Astrocyte of the hippocampus (primary cell): Measurements from ENCODE around the gene ZP2.
"Not testable (repeated sequence)": the region's sequence is repeated elsewhere in the genome, so short reads cannot be mapped to it uniquely, and the experiment has no call there.

Source experiments
- DNase-seq: peaks from one replicate; pipeline ENCODE4 v3.0.0; 2011; ENCODE audit warnings: low read depth, low spot score

ZP2 gene

GRCh38 chr16:21172650-21173049 lies 38.7 kb downstream of the ZP2 start:
- DNase-seq = no peak

DNA sequence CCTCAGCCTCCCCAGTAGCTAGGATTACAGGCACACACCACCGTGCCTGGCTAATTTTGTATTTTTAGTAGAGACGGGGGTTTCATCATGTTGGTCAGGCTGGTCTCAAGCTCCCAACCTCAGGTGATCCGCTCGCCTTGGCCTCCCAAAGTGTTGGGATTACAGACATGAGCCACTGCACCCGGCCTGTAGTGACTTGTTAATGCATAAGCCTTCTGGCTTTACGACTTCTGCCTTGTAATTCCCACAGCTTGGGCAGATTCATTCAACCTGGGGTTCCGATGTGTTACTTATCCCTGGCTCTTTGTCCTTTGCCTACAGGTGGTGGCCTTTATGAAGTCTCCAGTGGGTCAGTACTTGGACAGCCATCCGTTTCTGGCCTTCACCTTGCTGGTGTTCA lies 41.3 kb downstream of the ZP2 start:
- not testable (repeated sequence) for DNase-seq

GRCh38 chr16:21169249-21169981 lies 42.0 kb downstream of the ZP2 start:
- no peak for DNase-seq

DNA sequence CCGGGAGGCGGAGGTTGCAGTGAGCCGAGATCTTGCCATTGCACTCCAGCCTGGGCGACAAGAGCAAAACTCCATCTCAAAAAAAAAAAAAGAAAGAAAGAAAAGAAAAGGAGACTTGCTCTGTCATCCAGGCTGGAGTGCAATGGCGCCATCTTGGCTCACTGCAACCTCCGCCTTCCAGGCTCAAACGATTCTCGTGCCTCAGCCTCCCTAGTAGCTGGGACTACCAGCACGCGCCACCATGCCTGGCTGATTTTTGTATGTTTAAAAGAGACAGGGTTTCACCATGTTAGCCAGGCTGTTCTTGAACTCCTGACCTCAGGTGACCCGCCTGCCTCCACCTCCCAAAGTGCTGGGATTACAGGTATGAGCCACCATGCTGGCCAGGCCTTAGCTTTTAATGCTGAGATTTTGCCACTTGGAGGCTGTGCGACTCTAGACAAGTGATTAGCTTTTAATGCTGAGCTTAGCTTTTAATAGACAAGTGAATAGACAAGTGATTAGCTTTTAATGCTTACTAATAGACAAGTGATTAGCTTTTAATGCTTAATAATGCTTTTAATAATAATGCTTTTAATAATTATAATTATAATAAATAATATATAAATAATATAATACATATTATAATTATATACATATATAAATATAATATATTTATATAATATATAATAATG lies 43.3 kb downstream of the ZP2 start:
- DNase-seq = no peak

DNA sequence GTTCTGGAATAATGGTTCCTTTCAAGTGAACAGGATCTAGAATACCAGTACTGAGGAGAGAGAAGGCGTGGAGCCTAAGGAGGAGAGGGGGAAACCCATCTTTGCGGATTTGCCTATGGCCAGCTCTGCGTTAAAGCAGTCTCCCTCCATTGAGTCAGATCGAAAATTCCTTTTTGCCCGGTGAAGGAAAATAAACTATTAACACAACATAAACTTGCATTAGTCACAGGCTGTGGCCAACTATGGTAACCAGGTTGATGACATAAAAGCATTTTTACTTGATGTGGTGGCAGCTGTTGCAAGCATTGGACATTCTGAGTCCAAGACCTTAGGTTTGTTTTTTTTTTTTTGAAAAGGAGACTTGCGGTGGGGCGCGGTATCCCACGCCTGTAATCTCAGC lies 44.0 kb downstream of the ZP2 start:
- peak; percentile 90 for DNase-seq

DNA sequence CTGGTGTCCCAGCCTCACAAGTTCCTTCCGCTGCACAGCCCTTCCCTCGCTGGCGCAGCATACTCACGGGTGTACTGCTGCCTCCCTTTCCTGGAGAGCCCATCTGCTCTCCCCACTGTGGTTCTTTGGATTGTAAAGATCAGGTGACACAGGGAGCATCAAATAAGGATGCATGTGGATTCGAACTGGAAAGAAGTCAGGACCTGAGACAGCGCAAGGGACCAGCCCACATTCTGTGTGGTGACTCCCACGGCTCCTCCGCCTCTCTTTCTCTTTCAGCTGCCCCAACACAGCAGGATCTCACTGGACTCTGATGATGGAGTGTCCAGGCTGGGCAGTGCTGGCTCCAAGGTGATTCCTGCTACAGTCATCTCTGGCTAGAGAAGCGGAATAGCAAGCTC lies 44.8 kb downstream of the ZP2 start:
- peak; percentile 74 for DNase-seq

- no peak for DNase-seq
These were observed 46.7 kb downstream of the ZP2 start for GRCh38 chr16:21164521-21165168.

DNA sequence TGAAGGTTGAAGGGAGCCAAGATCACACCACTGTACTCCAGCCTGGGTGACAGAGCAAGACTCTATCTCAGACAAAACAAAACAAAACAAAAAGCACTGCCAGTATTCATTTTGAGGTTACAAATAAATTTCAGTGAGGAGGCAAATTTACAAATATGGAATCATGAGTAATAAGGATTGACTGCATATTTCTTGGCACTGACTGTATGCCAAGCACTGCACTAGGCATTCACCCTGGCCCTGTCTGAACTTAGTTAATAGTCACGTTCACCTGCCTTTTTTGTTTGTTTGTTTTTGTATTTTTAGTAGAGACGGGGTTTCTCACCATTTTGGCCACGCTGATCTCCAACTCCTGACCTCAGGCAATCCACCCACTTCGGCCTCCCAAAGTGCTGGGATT lies 47.8 kb downstream of the ZP2 start:
- DNase-seq = no peak

- DNase-seq = no peak
These were observed 48.7 kb downstream of the ZP2 start for GRCh38 chr16:21162661-21163151.

- DNase-seq = peak; percentile 26
These were observed 50.2 kb downstream of the ZP2 start for GRCh38 chr16:21161211-21161610.

DNA sequence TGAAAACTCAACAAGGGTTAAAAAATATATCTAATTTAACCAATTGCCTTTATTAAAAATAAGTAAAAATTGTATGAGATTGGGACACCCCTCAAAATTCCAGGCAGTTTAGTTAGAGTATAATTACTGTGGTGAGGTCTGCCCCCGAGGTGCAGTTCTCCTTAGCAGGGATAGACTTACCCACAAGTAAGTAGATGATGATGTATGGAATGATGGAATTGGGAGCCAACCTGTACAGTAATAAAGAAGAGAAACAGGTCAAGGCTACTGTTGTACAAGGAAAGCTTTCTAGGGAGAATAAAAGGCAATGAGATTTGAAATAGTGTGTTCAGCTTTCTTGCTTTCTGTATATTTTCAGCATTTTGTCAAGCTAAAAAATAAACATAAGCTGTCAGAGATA lies 51.1 kb downstream of the ZP2 start:
- no peak for DNase-seq

- DNase-seq = peak; percentile 41
These were observed 52.0 kb downstream of the ZP2 start for GRCh38 chr16:21159281-21159951.

- DNase-seq = peak; percentile 88
These were observed 52.9 kb downstream of the ZP2 start, which contains the start of gene LDAF1 for GRCh38 chr16:21158208-21159110. Gene LDAF1, plus strand, starts transcription at chr16:21158674. Its CDS starts 2,509 bp downstream, at chr16:21161183.

DNA sequence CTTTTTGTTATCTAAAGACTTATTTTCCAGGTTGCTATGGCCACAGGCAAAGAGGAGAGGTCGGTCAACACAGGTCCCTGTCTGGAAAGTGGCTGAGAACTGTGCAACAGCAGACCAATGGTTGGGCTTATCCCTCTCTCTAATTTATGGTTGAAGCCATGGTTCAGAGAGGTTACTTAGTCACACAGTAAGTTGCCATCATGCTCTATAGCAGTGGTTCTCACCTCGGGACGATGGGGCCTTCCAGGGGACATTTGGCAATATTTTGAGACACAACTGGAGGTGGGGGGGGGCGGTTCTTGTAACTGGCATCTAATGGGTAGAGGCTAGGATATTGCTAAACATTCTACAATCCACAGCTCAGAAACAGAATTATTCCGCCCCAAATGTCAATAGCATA lies 53.7 kb downstream of the ZP2 start:
- DNase-seq = no peak

DNA sequence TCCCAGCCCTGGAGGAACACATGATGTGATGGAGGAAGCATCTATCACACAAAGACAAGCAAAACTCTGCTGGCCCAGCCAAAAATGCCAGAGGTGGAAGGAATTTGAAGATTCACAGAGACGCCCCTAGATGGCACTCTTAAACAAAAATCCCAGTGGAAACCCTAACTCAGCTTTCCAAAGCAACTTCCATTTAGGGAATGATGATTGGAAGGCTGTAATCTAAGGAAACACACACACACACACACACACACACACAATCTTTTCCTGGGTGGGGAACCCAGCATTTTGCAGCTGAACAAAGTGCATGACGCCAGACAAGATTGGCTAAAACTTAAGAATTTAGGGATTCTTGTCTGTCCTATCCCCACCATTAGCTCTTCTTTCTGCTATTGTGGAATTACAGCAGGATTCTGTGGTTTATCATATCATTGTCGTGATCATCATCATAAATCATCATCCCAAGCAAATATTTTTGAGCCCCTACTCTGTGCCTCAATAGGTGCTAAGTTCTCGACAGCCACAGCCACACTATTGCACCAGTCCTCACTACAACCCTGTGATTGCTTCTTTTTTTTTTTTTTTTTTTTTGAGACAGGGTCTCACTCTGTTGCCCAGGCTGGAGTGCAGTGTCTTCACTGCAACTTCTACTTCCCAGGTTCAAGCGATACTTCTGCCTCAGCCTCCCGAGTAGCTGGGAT lies 54.5 kb downstream of the ZP2 start:
- DNase-seq = peak; percentile 80

- DNase-seq = not testable (repeated sequence)
These were observed 55.4 kb downstream of the ZP2 start for GRCh38 chr16:21156011-21156410.

- DNase-seq = not testable (repeated sequence)
These were observed 58.1 kb downstream of the ZP2 start for GRCh38 chr16:21153124-21153729.

- DNase-seq = not testable (repeated sequence)
These were observed 59.0 kb downstream of the ZP2 start for GRCh38 chr16:21152160-21153030.
